HCEC 1CT (cell line): Measurements from ENCODE around the gene C4orf33.
"Not testable (repeated sequence)": the region's sequence is repeated elsewhere in the genome, so short reads cannot be mapped to it uniquely, and the experiment has no call there.

Source experiments
- DNase-seq: peaks from one replicate; pipeline ENCODE4 v3.0.0-alpha.2; 2017

C4orf33 gene, protein sequence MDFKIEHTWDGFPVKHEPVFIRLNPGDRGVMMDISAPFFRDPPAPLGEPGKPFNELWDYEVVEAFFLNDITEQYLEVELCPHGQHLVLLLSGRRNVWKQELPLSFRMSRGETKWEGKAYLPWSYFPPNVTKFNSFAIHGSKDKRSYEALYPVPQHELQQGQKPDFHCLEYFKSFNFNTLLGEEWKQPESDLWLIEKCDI

DNA sequence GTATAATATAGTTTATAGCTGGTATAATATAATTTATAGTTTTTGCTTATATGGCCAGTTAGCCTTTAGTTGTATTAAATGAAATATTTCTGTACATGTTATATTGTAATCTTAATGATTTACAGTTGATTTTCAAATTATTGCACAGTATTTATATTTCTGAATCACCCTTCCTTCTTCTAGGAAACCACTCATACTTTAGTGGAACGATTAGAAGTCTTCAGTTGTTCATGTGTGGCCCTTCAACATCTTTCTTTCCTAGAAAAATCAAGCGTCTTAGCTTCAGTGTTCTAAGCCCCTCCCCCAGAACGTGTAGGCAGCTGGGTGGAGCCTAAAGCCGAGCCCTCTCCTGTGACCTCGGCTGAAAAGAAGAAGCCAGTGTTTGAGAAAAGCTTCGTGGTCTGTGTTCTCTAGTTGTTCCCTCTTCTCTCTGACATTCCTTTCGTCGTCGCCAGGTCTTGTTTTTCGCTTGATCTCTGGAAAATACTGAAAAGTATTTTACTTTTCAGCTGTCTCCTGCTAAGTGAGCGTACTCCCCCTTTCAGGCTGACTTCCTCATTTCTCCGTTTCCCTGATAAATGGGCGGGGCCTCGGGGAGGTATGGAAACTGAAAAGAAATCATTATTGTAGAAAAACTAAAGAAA, at the start of gene C4orf33:
C4orf33 (plus strand) TSS at position 342 of the 644 bp plus-strand sequence. CDS start 6,459 bp downstream, outside the sequence.
- peak; percentile 39 for DNase-seq

DNA sequence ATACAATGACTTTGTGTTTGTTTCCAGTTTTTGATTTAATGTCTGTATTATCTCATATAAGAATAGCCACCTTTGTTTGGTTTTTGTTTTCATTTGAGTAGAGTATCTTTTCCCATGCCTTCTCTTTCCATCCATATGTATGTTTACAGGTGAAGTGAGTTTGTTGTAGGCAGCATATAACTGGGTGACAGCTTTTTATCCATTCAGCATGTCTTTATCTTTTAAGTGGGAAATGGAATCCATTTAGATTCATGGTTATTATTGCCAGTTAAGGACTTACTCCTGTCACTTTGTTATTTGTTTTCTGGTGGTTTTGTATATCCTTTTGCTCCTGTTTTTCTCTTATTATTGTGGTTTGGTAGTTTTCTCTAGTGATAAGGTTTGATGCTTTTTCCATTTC, 36.9 kb upstream of the C4orf33 start:
- DNase-seq: no peak

DNA sequence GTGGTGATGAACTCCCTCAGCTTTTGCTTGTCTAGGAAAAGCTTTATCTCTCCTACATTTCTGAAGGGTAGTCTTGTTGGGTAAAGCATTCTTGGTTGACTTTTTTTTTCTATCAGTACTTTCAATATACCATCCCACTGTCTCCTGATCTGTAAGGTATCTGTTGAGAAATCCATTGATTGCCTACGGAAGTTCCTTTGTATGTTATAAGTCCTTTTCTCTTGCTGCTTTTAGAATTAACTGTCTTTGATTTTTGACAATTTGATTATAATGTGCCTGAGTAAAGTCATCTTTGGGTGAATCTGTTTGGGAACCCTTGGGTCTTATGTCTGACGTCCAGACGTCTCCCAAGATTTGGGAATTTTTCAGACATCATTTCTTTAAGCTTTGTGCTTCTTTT, 33.4 kb upstream of the C4orf33 start:
- DNase-seq: no peak

DNA sequence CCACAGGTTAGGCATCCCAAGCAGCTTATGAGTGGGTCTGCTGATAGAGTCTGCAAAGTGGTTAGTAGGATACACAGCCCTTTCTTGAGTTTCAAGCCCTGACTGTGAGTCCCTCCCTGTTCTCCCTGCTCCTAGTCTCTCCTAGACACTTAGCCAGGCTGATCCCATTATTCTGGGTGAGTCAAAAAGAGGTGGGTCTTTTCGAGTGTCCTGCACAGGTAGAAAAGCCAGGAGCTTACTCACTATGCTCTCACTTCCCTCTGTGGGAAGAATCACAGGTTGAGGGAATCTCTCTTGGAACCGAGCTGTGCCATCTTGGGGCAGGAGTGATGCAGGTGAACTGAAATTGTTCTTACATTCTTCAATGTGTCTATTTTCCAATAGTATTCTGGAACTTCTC, 32.3 kb upstream of the C4orf33 start:
- no peak for DNase-seq

DNA sequence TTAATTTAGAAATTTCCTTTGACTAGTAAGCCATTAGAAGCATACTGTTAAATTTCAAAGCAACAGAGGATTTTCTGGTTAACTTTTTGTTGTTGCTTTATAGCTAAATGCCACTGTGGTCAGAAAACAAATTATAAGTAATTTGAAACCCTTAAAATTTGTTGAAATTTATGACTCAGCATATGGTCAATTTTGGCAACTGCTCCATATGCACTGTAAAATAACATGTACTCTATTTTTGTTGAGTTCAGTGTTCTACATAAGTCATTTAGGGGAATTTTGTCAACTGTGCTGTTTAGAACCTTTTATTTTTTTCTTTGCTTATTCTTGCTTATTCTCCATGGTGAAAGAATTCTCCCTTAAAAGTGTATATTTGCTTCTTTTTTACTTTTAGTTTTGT, 31.2 kb upstream of the C4orf33 start:
- DNase-seq: peak; percentile 32

DNA sequence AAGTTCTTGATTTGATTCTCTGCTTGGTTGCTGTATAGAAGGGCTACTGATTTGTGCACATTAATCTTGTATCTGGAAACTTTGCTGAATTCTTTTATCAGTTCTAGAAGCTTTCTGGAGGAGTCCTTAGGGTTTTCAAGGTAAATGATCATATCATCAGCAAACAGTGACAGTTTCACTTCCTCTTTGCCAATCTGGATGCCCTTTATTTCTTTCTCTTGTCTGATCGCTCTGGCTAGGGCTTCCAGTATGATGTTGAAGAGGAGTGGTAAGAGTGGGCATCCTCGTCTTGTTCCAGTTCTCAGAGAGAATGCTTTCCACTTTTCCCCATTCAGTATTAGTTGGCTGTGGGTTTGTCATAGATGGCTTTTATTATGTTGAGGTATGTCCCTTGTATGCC, 26.4 kb upstream of the C4orf33 start:
- DNase-seq: not testable (repeated sequence)

DNA sequence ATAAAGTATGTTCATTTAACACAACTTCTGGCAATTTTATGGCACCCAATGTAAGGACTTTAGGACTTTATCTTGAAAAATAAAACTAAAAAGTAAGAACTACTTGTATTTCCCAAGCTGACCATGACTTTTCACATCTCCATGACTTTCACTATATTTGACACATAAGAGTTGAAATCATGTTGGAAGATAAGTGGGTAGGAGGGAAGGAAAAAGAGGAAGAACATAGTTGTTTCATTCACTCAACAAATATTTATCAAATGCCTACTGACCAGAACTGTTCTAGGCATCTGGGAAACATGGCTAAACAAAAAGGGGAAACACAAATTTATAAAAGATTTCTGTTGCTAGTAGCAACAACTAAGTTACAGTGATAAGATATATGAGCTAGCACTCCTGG, 18.6 kb upstream of the C4orf33 start:
- DNase-seq: no peak

DNA sequence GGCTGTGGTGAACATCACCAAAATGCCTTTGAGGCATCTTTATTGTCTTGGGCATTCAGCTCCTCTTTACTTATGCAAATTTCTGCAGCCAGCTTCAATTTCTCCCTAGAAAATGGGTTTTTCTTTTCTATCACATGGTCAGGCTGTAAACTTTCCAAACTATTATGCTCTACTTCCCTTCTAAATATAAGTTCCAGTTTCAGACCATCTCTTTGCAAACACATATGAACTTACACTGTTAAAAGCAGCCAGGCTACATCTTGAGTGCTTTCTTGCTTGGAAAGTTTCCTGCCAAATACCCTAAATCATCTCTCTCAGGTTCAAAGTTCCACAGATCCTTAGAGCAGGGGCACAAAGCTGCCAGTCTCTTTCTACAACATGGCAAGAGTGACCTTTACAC, 15.8 kb upstream of the C4orf33 start:
- no peak for DNase-seq

DNA sequence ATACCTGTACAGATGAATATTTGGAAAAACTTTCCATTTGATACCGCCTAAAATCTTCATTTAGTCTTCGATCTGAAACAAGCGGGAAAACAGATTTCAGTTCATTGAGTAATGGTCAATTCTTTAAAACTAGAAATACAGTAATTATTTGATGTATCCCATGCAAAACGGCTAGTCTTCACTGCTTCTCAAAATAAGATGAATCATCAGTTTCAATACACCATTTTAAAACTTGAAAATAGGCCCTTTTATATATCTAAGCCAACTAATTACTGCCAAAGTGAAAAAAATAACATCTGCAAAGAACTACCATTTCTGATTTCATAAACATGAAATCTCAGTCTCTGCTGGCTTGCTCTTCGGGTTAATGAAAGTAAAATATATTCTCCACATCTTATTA, 13.7 kb upstream of the C4orf33 start:
- no peak for DNase-seq

DNA sequence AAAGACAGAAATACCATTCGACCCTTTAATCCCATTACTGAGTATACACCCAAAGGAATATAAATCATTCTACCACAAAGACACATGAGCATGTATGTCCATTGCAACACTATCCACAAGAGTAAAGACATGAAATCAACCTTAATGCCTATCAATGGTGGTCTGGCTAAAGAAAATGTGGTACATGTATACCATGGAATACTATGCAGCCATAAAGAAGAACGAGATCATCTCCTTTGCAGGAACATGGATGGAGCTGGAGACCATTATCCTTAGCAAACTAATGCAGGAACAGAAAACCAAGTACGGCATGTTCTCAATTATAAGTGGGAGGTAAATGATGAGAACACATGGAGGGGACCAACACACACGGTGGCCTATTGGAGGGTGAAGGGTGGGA, 10.5 kb upstream of the C4orf33 start:
- DNase-seq: no peak

DNA sequence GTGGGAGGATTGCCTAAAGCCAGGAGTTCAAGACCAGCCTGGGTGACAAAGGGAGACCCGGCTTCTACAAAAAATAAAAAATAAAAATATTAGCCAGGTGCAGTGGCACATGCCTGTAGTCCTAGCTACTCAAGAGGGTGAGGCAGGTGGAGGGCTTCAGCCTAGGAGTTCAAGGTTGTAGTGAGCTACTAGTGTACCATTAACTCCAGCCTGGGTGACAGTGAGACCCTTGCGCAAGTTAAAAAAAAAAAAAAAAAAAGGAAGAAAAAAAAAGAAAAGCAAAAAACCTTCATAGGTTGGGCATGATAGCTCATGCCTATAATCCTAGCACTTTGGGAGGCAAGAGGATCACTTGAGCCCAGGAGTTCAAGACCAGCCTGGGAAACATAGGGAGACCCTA, 8.4 kb upstream of the C4orf33 start:
- no peak for DNase-seq

DNA sequence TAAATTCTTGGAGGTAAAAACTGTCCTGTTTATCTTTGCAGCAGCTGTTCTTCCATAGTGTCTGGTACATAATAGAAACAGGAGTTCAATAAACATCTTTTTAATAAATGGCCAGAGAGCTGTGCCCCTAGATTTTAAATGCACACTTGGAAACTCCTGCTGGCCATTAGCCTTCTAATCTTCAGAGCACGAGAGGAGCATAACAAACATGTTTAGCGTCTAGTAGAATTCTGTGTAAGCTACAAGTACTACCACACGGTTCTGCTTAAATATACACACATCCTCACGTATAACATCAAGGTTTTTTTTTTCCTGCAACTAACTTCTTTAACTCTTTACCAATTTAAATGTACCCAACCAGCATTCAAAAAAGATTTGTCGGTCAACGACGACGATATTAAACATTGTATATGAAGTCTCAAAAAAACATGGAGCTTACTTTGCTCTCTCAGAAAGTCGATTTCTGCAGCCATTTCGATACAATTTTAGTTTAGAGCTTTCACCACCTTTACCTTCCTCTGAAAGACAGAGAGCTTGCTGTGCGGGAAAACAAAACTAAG, 3.2 kb upstream of the C4orf33 start:
- peak; percentile 6 for DNase-seq

DNA sequence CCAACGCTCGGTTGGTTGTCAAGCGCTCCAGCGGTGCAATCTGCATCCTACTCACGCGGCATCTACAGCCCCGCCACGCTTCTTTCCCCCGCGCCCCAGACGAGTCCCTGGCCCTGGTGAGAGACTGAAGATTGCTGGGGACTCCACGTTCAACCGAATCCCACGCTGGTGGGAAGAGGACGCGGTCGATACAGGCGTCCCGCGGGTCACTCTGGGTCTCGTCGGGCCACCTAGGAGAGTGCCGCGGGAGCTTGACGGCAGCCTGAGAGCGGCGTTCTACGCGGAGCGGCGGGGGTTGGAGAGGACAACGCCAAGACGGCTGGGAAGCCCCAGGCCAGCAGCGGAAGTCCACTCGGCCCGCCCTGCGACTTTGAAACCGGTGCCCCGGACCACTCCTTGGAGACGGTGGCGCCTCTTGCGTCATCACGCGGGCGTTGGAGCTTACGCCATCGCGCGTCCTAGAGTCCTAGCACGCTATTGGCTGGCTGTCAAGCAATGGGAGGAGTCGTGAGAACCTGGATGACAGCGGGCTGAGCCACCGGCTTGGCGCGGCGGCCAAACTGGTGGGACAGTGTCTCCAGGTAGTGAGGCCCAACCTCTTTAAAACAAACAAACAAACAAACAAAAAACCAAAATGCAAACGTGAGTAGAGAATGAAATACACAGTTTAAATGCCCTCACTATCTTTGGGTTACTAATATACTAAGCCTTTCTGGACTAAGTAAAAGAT, 2.6 kb upstream of the C4orf33 start, which contains the start of gene SCLT1:
SCLT1 (minus strand) TSS at position 349 of the 730 bp plus-strand sequence. CDS start 436 bp downstream, outside the sequence.
- peak; percentile 93 for DNase-seq

DNA sequence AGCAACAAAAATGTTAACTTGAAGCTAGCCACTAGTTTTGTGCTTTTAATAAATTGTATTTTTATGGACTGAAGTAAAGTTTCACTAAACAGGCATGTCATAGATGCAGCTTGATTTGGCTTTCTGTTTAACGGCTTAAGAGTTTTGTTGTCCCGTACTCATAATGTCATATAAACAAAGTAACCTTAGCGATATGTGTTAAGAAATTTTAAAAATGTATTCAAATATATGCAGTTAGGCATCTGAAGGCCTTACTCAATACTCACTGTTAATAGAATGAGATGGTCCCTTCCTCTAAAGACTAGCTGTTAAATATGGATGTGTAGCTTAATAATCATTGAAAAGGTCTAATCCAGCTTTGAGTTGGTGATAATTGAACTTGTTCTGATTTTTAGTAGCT, 1.6 kb upstream of the C4orf33 start:
- DNase-seq: no peak

DNA sequence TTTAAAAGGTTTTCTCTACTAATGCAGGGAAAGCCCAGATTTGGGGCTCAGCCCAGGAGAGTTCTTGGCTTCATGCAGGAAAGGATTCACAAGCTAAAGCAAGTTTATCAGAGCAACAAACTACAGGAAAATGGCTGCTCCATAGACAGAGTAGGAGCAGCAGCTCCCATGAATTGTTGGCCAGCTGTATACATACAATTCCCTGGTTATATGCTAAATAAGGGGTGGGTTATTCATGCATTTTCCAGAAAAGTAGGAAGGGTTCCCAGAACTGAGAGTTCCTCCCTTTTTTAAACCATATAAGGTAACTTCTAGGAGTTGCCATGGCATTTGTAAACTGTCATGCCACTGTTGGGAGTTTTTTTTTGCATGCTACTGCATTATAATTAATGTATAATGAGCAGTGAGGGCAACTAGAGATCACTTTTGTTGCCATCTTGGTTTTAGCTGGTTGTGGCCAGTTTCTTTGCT, 2.6 kb downstream of the C4orf33 start:
- no peak for DNase-seq

DNA sequence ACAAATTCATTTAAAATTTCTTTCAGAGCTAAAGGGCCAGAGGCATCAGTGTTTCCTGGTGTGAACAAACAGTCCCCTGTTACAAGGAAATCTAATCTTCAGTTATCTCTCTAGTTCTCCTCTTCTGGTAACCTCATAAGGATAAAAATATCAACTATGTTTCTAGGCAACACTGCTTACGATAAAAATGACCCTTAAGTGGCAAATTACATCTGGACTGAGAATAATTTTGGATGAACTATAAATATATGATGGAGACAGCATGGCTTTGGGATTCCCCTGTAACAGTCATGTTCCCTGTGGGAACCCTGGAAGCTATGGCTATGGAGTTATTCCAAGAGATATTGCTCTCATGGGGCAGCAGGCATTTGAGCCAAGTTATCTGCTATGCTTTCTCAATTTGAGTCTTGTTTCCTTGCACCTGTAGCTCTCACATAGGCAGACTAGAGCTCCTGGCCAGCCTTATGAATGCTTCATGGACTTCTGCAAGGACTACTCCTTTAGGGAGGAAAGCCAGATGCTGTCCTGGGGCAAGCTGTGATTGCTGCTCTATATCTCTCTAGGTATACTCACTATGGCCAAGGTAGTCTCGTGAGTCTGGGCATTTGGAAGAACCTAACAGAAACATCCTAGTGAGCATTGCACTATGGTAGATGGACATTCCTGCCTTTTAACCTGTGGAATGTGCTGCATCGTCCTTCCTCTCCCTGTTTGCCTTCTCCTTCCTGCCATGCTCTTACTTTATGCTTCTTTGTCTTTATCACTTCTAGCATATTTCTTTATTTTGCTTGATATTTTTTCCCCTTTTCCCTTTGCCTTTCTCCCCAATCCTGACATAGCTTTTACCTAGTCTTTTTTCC, 14.2 kb downstream of the C4orf33 start:
- DNase-seq: no peak

DNA sequence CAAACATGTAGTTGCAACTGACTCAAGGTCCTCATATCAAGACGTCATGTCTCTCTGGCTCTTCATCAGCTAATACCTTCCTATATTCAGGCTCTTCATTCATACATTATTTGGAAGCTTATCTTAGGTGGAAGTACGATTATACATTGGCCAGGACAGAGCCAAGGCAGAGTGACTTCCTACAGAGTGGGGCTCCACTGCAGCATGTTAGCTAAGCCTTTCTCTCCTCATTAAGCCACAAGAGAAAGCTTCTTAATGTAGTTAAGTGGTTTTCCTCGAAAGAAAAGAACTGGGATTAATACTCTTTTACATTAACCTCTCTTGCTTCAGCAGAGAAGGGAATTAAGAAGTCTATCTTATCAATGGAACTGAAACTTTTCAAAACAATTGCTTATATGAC, 15.0 kb downstream of the C4orf33 start:
- no peak for DNase-seq

DNA sequence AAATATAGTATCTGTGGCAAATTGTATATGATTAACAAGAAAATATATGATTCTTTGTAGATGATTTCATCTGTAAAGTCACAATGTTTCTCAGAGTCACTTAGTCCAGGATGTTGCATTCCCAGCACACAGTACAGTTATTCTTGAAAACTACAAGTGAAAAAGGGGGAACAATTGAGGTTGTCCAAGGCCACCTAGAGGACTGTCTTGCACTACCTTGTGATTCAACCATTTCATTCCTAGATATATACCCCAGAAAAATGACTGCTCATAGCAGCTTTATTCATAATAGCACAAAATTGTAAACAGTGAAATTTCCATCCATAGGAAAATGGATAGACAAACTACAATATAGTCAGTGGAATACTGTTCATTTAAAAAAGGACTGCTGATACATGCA, 16.0 kb downstream of the C4orf33 start:
- no peak for DNase-seq

DNA sequence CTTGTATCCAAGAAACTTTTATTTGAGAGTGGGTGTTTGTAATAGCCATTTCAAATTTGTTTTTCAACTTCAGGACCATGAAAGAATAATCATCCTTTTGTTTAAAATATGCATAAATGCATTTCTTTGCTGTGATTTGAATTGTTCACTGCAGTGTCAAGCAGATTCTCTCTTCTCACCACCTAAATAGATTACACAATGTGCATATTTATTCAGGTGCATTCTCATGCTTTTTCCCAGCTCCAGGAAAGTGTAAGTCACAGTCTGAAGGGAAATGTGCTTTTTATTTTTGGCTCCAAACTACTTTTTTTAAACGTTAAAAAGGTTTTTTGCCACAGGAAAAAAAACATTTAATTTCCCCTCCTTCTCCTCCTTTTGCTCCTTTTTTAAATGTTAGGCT, 17.5 kb downstream of the C4orf33 start:
- DNase-seq: no peak

DNA sequence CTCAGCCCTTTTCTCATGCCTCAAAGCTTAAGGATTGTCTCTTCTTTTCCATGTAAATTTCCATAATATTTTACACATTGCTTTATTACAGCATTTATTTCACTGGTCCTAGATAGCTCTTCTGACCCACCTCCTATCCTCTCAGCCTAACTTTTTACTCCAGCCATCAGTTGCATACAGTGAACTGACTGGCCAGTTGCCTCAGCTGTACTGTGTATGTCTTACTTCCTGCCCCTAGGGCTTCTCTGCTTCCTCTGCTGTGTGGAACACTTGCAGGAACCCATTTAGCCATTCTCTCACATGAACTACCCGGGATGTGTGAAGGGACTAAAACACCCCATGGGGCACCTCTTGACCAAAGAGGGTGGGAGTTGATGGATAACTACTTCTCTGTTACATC, 18.0 kb downstream of the C4orf33 start:
- no peak for DNase-seq

DNA sequence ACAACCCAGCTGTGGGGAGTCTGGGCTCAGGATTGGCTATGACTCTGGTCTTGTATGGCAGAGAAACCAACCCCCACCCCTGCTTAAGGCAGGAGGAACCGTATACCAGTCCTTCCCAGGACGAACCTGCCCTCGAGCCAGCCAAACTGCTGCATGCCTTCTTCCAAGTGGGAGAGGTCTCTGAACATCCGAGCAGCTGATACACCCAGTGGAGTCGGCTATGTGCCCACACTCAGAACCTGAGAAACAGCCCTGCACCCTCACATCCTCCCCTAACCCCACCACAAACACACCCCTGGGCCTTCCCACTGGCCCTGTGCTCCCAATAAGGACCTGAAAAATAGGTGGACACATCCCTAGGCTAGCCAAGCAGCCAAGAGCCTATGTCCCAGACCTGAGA, 21.8 kb downstream of the C4orf33 start:
- no peak for DNase-seq

DNA sequence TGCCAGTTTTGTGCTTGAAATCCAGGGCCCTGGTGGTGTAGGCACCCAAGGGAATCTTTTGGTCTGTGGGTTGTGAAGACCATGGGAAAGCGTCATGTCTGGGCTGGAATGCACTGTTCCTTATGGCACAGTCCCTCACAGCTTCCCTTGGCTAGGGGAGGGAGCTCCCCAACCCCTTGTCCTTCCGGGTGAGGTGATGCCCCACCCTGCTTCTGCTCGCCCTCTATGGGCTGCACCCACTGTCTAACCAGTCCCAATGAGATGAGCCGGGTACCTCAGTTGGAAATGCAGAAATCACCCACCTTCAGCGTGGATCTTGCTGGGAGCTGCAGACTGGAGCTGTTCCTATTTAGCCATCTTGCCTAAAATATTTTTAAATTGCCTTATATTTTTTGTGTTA, 30.7 kb downstream of the C4orf33 start:
- not testable (repeated sequence) for DNase-seq

DNA sequence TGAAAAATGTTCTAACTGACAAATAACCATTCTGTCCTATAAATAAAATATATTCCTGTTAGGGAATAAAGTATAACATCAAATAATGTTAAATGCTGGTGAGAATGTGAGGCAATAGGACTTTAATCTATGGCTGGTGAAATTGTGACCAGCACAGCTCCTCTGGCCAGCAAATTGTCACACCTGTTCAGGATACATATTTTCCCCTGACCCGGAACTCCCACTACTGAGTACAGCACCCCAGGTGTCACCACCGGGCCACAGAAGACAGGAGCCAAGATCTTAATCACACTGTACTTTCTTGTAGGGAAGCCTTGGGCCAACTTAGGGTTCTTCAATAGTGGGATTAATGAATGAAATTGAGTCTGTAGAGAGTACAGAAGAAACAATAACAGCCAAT, 33.2 kb downstream of the C4orf33 start:
- no peak for DNase-seq
